ENCODE results near the gene C2CD4D. TPM values are rescaled to one million over a fixed set of nuclear protein-coding genes. Genes with fewer than 3 reads are reported as not detected.

C2CD4D gene
- total RNA-seq, 1 experiment from 2014 or later, result 0.94 TPM

DNA sequence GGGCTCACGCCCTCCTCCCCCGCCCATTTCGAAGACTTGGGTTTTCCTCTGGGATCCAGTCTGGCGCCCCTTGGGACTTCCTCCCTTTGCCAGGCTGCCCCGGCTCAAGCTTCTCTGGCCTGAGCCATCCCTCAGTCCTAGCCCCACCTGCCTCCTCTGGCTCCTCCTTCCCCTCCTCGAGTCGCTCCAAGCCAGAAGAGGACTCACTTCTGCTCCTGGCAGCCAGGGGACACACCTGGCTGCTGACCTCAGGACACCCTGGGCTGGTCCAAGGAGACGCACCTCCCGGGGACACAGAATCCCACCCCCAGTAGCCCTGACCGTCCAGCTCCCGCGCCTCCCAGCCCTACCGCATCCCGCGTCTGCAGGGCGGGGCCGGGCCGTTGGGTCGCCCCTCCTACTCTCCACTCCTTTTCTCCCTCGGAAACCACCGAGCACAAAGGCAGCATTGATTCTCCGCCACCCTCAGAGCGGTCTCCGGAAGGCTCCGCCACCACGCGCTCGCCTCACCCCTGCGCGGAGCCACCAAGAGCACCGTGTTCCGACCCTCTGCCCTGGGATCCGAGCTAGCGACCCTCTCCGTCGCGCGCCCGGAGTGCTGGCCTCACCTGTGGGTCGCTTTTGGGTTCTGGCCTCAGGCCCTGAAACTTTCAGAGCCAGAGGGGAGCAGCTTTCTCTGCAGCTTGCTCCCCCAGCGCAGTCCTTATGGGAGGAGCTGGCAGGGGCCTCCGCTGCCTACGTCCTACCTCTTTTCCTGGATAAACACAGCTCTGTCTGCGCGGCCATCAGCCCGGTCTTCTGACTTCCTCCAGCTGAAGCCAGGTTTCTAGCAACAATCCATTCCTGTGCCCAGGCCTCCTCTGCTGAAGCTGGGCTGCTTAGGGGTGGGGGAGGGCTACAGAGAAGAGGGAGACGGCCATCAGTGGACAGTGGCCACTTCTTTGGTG lies at the start of gene C2CD4D (continued):
- no peak for TF ChIP-seq ZNF396 (CRISPR knock-in tag; IDR thresholded peaks at IDR 0.05; ENCODE audit: borderline replicate concordance)
- TF ChIP-seq FOXJ3 (CRISPR knock-in tag; IDR thresholded peaks at IDR 0.05; ENCODE audit: borderline replicate concordance), result no peak
- TF ChIP-seq PRRX2 (CRISPR knock-in tag; IDR thresholded peaks at IDR 0.05), result no peak
- no peak for TF ChIP-seq MXD4 (CRISPR knock-in tag; IDR thresholded peaks at IDR 0.05; ENCODE audit: borderline replicate concordance)
- TF ChIP-seq CDX4 (CRISPR knock-in tag; IDR thresholded peaks at IDR 0.05; ENCODE audit: borderline replicate concordance), result no peak
- no peak for TF ChIP-seq SOX15 (CRISPR knock-in tag; IDR thresholded peaks at IDR 0.05)
- 0 out of 2 replicates have a peak, but pooled peaks have one; percentile 75 for TF ChIP-seq E2F1 (CRISPR knock-in tag; IDR thresholded peaks at IDR 0.05)
- no peak for TF ChIP-seq NFE2L1 (CRISPR knock-in tag; IDR thresholded peaks at IDR 0.05)
- TF ChIP-seq, protein P1, sequence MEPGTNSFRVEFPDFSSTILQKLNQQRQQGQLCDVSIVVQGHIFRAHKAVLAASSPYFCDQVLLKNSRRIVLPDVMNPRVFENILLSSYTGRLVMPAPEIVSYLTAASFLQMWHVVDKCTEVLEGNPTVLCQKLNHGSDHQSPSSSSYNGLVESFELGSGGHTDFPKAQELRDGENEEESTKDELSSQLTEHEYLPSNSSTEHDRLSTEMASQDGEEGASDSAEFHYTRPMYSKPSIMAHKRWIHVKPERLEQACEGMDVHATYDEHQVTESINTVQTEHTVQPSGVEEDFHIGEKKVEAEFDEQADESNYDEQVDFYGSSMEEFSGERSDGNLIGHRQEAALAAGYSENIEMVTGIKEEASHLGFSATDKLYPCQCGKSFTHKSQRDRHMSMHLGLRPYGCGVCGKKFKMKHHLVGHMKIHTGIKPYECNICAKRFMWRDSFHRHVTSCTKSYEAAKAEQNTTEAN (CRISPR knock-in tag; IDR thresholded peaks at IDR 0.05), result peak; percentile 73; the same call in 1 of the 2 replicates
- TF ChIP-seq JUN (CRISPR knock-in tag; IDR thresholded peaks at IDR 0.05), result no peak
- TF ChIP-seq ESRRA (CRISPR knock-in tag; IDR thresholded peaks at IDR 0.05; ENCODE audit: borderline replicate concordance), result no peak
- TF ChIP-seq ATF1 (CRISPR knock-in tag; IDR thresholded peaks at IDR 0.05), result no peak
- peak; percentile 20; the same call in 1 of the 2 replicates for TF ChIP-seq MYBL2 (CRISPR knock-in tag; IDR thresholded peaks at IDR 0.05)
- TF ChIP-seq TCF7 (CRISPR knock-in tag; IDR thresholded peaks at IDR 0.05; ENCODE audit: low read depth), result no peak
- TF ChIP-seq KAT7 (CRISPR knock-in tag; IDR thresholded peaks at IDR 0.05; ENCODE audit: borderline replicate concordance), result no peak
- no peak for TF ChIP-seq GTF2I (CRISPR knock-in tag; conservative IDR thresholded peaks at IDR 0.05)
- TF ChIP-seq AR (CRISPR knock-in tag; IDR thresholded peaks at IDR 0.05), result no peak
- no peak for TF ChIP-seq IRF2 (CRISPR knock-in tag; IDR thresholded peaks at IDR 0.05; ENCODE audit: borderline replicate concordance, low read depth)
- TF ChIP-seq, protein P2, sequence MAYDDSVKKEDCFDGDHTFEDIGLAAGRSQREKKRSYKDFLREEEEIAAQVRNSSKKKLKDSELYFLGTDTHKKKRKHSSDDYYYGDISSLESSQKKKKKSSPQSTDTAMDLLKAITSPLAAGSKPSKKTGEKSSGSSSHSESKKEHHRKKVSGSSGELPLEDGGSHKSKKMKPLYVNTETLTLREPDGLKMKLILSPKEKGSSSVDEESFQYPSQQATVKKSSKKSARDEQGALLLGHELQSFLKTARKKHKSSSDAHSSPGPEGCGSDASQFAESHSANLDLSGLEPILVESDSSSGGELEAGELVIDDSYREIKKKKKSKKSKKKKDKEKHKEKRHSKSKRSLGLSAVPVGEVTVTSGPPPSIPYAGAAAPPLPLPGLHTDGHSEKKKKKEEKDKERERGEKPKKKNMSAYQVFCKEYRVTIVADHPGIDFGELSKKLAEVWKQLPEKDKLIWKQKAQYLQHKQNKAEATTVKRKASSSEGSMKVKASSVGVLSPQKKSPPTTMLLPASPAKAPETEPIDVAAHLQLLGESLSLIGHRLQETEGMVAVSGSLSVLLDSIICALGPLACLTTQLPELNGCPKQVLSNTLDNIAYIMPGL (CRISPR knock-in tag; IDR thresholded peaks at IDR 0.05), result peak; percentile 45; the same call in 1 of the 2 replicates
- TF ChIP-seq CREM (CRISPR knock-in tag; IDR thresholded peaks at IDR 0.05), result no peak; the same call in 1 of the 2 replicates
- 0 out of 2 replicates have a peak, but pooled peaks have one; percentile 22 for TF ChIP-seq NR2C2 (CRISPR knock-in tag; IDR thresholded peaks at IDR 0.05)
- TF ChIP-seq STAT6 (CRISPR knock-in tag; conservative IDR thresholded peaks at IDR 0.05; ENCODE audit: low read depth), result no peak
- TF ChIP-seq ZNF263 (CRISPR knock-in tag; IDR thresholded peaks at IDR 0.05; ENCODE audit: low read depth), result peak; percentile 45; the same call in 1 of the 2 replicates
- no peak for TF ChIP-seq ZNF219 (CRISPR knock-in tag; IDR thresholded peaks at IDR 0.05; ENCODE audit: borderline replicate concordance)
- peak; percentile 85 for TF ChIP-seq SP1 (CRISPR knock-in tag; conservative IDR thresholded peaks at IDR 0.05)
- TF ChIP-seq OVOL2 (CRISPR knock-in tag; IDR thresholded peaks at IDR 0.05; ENCODE audit: borderline replicate concordance), result no peak
- peak; percentile 24; the same call in 1 of the 2 replicates for TF ChIP-seq FOXK1 (CRISPR knock-in tag; IDR thresholded peaks at IDR 0.05)
- TF ChIP-seq ETV6 (CRISPR knock-in tag; IDR thresholded peaks at IDR 0.05), result peak; percentile 33; the same call in 1 of the 2 replicates

All from WTC11 (cell line).